OCI-LY1 (cell line): ENCODE results near the gene COL25A1.

Experiments used
- H2AFZ ChIP-seq: fragments of 200-600 bp; sonication (generic), shearing (Covaris generic); 2 replicates; pipeline ENCODE4 v1.6.0; 2014; ENCODE audit warnings: antibody characterized with exemption, mild to moderate bottlenecking, low read length
- H3F3A ChIP-seq: fragments of 200-600 bp; sonication (generic), shearing (Covaris generic); 2 replicates; pipeline ENCODE4 v1.6.0; 2014; ENCODE audit warnings: mild to moderate bottlenecking, antibody characterized with exemption, low read length, moderate library complexity; ENCODE audit not compliant: insufficient read depth
- H3K27ac ChIP-seq: fragments of 200-600 bp; sonication (generic); 2 replicates; pipeline ENCODE4 v1.5.1; 2014; ENCODE audit warnings: low read length, mixed run types, mild to moderate bottlenecking, low read depth; ENCODE audit not compliant: poor library complexity, severe bottlenecking
- H3K27me3 ChIP-seq: fragments of 200-600 bp; sonication (generic); 2 replicates; pipeline ENCODE4 v1.6.0; 2014; ENCODE audit warnings: antibody characterized with exemption, mild to moderate bottlenecking, low read length, moderate library complexity; ENCODE audit not compliant: insufficient read depth
- H3K36me3 ChIP-seq: fragments of 200-600 bp; sonication (generic); 2 replicates; pipeline ENCODE4 v1.6.1; 2014; ENCODE audit warnings: mild to moderate bottlenecking, antibody characterized with exemption, low read length, moderate library complexity, mixed read lengths; ENCODE audit not compliant: insufficient read depth
- H3K4me1 ChIP-seq: fragments of 200-600 bp; sonication (generic); 2 replicates; pipeline ENCODE4 v1.5.1; 2014; ENCODE audit warnings: mild to moderate bottlenecking, low read length, moderate library complexity; ENCODE audit not compliant: insufficient read depth, severe bottlenecking
- H3K4me2 ChIP-seq: fragments of 200-600 bp; sonication (generic), shearing (Covaris generic); 2 replicates; pipeline ENCODE4 v1.6.1; 2014; ENCODE audit warnings: low read length
- H3K4me3 ChIP-seq: fragments of 200-600 bp; sonication (generic); 2 replicates; pipeline ENCODE4 v1.5.1; 2014; ENCODE audit warnings: low read length, low read depth, mild to moderate bottlenecking, mixed read lengths; ENCODE audit not compliant: poor library complexity, severe bottlenecking
- H3K79me2 ChIP-seq: fragments of 200-600 bp; shearing (Covaris generic); 2 replicates; pipeline ENCODE4 v1.6.1; 2016; ENCODE audit warnings: mixed run types, low read length, mixed read lengths; ENCODE audit not compliant: insufficient read depth
- H3K9ac ChIP-seq: fragments of 200-600 bp; sonication (generic), shearing (Covaris generic); 2 replicates; pipeline ENCODE4 v1.6.1; 2014; ENCODE audit warnings: mild to moderate bottlenecking, low read length, mixed read lengths
- H3K9me2 ChIP-seq: fragments of 200-600 bp; sonication (generic), shearing (Covaris generic); 2 replicates; pipeline ENCODE4 v1.6.1; 2014; ENCODE audit warnings: low read depth, mild to moderate bottlenecking, low read length, mixed read lengths
- H3K9me3 ChIP-seq: fragments of 200-600 bp; shearing (Covaris generic); 2 replicates; pipeline ENCODE4 v1.6.1; 2014; ENCODE audit warnings: low read length, mixed read lengths
- H4K20me1 ChIP-seq: fragments of 200-600 bp; sonication (generic), shearing (Covaris generic); 2 replicates; pipeline ENCODE4 v1.6.0; 2016; ENCODE audit warnings: mild to moderate bottlenecking, low read length; ENCODE audit not compliant: insufficient read depth
- CTCF ChIP-seq: fragments of 200-600 bp; sonication (generic), shearing (Covaris generic); IDR thresholded peaks from 2 replicates; pipeline ENCODE4 v1.5.1; 2017; ENCODE audit warnings: mild to moderate bottlenecking, antibody characterized with exemption, low read length, moderate library complexity, mixed read lengths
- EZH2 ChIP-seq: fragments of 200-600 bp; sonication (generic), shearing (Covaris generic); IDR thresholded peaks from 2 replicates; pipeline ENCODE4 v1.8.0; 2017; ENCODE audit warnings: borderline replicate concordance, mixed run types, mild to moderate bottlenecking, antibody characterized with exemption, low read length, moderate library complexity, mixed read lengths

Gene COL25A1

DNA sequence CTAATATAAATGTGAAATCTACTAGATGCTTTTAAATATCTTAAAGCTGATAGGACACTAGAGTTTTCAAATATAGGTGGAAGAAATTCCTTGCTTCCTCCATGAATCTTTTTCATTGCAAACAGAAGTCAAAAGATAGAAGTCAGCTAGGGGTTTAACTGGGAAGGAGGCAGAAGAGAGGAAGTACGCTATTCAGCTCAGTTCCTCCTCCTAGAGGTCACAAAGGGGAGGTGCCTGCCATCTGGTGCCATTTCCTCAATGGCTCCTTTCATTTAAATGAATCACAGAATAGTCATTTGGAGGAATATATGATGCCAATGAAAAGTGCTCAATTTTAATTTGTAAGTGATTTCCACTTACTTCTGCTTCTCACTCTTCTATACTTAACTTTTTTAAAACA, 8.5 kb downstream of the COL25A1 start:
- Histone ChIP-seq H3K9ac (no peak overlapping the region), H2AFZ (no peak overlapping the region), H3K9me2 (no peaks in the 10 kb centered on the region), H3K4me2 (no peak overlapping the region), H3K36me3 (no peaks in the 10 kb centered on the region), H4K20me1 (no peaks in the 10 kb centered on the region), H3K27ac (no peak overlapping the region), H3K4me3 (no peak overlapping the region), H3F3A (no peaks in the 10 kb centered on the region), H3K9me3 (no peaks in the 10 kb centered on the region), H3K79me2 (no peaks in the 10 kb centered on the region), H3K27me3 (no peaks in the 10 kb centered on the region), H3K4me1 (no peaks in the 10 kb centered on the region)
- TF ChIP-seq EZH2: no peak
- peak; percentile 74 for TF ChIP-seq CTCF

GRCh38 chr4:109291707-109292238, 10.7 kb downstream of the COL25A1 start:
- Histone ChIP-seq H3K9me2 (no peaks in the 10 kb centered on the region), H3K27ac (no peak overlapping the region)

GRCh38 chr4:109290918-109291317, 11.5 kb downstream of the COL25A1 start:
- H4K20me1 ChIP-seq: no peaks in the 10 kb centered on the region
- H3K4me2 ChIP-seq: no peak overlapping the region
- TF ChIP-seq CTCF (no peak), EZH2 (no peak)
- no peaks in the 10 kb centered on the region for H3F3A ChIP-seq
- H3K27ac ChIP-seq: no peak overlapping the region
- H3K9me3 ChIP-seq: no peaks in the 10 kb centered on the region
- no peaks in the 10 kb centered on the region for H3K79me2 ChIP-seq
- no peak overlapping the region for H2AFZ ChIP-seq
- no peaks in the 10 kb centered on the region for H3K36me3 ChIP-seq
- no peaks in the 10 kb centered on the region for H3K9me2 ChIP-seq
- no peaks in the 10 kb centered on the region for H3K27me3 ChIP-seq
- no peak overlapping the region for H3K4me3 ChIP-seq
- H3K9ac ChIP-seq: no peak overlapping the region
- H3K4me1 ChIP-seq: no peaks in the 10 kb centered on the region

More at GRCh38 chr4:109291707-109292238, 10.7 kb downstream of the COL25A1 start:
- Histone ChIP-seq H3K79me2 (no peaks in the 10 kb centered on the region), H3K4me3 (no peak overlapping the region), H3K4me1 (no peaks in the 10 kb centered on the region), H3F3A (no peaks in the 10 kb centered on the region), H4K20me1 (no peaks in the 10 kb centered on the region), H3K9me3 (no peaks in the 10 kb centered on the region), H3K9ac (no peak overlapping the region), H3K4me2 (no peak overlapping the region), H2AFZ (no peak overlapping the region), H3K27me3 (no peaks in the 10 kb centered on the region), H3K36me3 (no peaks in the 10 kb centered on the region)
- TF ChIP-seq CTCF: no peak
- no peak for TF ChIP-seq EZH2
